ENCODE data around the gene PRKAG2. TPM values are rescaled to one million over a fixed set of nuclear protein-coding genes. Genes with fewer than 3 reads are reported as not detected.
"Not testable (repeated sequence)": the region's sequence is repeated elsewhere in the genome, so short reads cannot be mapped to it uniquely, and the experiment has no call there.

PRKAG2 gene
- polyA plus RNA-seq (ENCODE audit: insufficient read length): 14.2 TPM

DNA sequence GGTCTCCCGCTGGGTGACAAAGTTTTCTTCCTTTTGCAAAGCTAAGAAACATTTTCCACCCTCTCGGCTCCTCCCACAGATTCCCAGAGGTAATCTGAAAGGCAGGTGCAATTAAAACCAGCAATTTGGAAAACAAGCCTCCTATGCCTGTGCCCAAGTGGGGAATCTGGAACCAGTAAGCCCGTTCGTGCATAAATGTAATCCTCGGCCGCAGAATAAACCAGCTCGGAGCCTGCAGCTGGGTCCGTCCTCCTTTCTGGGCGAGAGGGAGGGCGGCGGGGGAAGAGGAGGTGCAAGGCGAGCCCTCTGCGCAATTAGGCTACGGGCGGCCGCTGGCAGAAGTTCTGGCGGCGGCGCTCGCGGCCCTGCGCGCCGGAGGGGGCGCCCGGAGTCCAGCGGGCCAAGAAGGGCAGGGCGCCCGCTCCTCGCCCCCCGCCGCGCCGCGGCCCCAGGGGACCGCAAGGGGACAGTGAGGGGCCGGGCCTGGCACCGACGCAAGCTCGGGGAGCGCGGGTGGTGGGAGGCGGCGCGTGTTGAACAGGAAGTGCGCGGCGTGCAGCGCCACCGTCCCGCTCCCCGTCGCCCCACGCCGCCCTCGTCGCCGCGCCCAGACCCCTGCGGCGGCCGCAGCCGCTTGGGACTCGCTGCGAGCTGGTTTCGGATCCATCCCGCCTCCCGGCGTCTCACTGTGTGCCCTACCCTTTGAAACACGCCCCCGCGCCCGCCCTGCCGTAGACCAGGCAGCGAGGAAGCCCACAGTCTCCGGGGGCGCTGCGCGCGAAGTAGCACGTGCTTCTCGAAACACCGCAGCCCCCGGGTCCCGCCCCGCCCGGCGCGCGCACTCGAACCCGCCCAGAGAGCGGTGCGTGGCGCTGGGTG, at the start of gene PRKAG2:
Gene PRKAG2 (minus strand): TSS at position 217 of the 879 bp plus-strand sequence. CDS start 495 bp downstream, outside the sequence.
- peak; percentile 42 for DNase-seq

DNA sequence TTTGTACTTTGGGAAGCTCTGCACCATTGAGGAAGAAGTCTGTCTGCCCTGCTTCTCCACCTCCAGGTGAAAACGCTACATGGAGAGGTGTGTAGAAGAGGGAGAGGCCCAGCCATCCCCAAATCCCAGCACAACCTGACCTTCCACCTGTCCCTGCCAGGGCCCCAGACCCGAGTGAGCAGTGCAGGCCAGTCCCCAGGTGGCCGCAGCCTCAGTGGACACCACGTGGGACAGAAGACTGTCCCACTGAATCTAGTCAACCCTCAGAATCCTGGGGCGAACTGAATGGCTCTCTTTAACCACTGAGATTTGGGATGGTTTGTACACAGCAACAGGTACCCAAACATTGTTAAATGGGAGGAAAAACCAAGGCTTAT, 49.4 kb upstream of the PRKAG2 start:
- DNase-seq: no peak

DNA sequence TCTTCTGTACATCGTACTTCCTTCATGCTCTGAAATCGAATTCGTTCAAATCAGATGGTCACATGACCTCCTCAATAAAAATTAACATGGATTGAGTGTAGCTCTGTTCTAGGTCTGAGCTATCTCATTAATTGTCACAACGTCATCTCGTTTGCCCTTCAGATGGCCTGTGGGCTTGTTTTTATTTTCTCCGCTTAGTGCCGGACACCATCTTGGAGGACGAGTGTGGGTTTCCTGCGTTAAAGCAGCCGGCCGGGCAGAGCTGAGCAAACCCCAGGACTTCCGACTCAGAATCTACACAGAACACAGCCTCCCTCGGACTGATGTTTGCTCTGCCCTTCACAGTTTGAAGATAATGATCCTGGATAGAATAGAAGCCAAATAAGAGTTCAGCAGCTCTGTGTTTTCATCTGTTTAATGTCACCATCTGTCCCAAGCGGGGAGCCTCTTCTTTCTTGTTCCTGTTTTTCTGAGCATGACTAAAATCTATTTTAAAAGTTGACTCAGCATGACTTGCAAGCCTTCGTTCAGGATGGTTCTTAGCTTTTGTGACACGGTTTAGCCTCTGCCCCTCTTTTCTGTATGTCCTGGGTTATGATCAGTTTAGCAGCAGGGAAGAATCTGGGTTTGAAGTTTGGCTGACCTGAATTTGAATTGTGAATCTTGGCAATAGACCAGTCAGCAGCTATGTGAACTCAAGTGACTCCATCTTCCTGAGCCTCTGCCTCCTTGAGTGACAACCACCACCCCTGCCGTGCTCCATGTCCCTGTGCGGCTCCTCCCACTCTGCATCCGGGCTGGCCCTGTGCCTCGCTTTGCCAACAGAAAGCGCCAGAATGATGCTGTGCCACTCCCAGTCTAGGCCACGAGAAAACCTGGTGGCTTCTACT, 48.8 kb upstream of the PRKAG2 start:
- DNase-seq: no peak

DNA sequence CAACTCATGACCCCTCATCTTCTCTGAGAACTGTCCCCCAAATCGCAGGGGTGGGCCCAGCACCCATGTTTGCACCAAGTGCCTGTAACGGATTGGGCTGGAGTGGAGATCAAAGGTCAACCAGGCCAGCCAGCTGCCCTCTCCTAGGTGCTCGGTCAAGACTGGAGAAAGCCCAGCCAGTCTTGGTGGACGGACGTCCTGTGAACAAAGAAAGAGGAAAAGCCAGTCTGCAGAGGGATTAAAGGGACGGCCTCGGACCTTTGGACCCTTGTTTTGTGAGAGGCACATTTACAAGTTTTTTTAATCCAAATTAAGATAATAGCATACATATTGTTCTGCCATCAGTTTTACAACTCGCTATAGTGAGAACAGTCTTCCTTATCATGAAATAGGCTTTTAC, 47.6 kb upstream of the PRKAG2 start:
- no peak for DNase-seq

DNA sequence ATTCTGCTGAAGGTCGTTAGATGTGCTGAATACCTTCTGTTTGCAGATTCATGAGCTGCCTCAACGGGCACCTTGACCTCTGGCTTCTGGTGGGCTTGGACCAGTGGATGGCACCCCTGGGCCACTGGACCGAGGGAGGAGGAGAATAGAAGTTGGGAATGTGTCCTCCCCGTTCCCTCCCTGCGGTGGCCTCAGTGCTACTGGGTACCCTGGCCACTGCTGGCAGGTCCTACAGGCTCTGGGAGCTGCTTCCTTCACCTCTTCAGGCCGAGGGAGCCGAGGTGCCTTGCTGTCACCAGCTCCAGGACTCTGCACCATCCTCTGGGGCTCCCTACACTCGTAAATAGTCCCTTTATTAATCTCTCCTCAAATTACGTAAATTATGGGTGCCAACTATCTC, 47.1 kb upstream of the PRKAG2 start:
- no peak for DNase-seq

DNA sequence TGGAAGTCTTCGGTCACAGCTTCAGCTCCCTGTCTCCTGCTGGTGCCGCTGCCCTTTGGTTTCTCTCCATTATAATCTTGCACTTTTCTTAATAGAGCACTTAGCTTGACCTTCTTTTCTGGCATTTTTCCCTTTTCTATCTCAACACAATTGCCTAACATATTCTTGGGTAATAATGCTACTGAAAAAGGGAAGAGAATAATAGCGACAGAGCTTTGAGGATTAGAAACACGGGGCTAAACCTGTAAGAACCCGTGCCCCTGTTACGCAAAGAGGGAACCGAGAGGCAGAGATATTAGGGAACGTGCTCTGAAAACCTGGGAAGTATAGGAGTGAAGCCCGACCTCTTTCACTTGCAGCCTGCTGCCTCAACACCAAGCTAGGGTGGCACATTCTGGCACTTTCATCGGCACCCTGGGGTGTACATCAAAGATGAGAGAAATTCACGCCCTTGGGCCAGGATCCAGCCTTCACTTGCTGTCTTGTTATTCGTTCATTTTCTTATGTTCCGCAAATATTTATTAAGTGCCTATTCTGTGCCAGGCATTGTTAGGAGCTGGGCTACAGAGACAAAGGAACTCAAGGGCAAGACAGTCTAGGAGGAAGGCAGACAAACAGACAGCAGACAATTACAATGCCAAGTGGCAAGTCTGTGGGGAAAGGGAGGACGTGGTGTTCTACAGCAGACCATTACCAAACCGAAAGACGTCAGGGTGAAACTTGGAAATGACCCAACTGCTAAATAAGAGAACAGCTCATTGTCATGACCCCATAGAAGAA, 46.4 kb upstream of the PRKAG2 start:
- DNase-seq: no peak

DNA sequence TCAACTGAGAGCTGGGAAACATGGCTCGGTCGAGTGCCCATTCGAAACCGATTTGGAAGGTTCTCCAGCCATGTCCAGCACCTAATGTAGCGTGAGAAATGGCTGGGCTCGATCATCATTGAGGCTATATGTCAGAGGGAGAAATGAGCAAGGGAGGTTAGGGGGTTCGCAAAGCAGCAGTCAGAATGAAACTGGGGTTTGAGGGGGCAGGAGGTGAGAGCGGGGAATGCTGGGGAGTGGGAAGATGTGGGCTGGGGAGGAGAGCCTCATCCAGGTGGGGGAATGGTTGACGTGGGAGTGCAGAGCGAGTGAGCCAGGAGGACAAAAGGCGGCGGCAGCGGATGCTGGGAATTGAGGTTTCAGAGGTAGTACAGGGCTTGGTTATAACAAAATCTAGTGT, 44.5 kb upstream of the PRKAG2 start:
- DNase-seq: no peak

DNA sequence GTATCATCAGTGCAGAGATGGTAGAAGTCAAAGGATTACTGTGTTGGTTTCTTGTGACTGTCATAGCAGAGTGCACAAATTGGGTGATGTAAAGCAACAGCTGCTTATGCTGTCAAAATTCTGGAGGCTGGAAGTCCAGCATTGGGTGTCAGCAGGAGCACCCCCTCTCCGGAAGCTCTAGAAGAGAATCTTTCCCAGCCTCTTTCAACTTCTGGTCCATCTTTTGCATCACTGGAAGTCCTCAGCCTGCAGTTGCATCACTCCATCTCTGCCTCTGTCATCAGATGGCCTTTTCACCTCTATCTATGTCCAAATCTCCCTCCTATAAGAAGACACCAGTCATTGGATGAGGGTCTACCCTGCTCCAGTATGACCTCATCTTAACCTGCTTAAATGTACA, 43.6 kb upstream of the PRKAG2 start:
- DNase-seq: no peak

DNA sequence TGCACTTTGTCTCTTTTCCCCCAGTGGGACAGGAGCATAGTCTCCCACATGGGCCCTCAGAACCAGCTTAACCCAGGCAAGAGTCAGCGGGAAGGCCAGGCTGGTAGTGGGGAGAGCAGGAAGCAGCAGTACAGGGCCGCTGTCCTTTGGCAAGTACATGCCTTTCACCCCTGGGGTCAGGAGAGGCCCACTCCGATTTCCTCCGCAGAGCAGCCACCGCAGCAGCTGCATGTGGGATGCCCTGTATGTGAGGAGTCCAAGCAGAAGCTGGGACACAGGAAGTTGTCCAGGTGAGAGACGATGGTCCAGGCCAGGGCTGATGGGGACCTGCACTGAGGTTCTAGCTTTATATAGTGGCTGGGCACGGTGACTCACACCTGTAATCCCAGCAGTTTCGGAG, 42.7 kb upstream of the PRKAG2 start:
- DNase-seq: no peak

DNA sequence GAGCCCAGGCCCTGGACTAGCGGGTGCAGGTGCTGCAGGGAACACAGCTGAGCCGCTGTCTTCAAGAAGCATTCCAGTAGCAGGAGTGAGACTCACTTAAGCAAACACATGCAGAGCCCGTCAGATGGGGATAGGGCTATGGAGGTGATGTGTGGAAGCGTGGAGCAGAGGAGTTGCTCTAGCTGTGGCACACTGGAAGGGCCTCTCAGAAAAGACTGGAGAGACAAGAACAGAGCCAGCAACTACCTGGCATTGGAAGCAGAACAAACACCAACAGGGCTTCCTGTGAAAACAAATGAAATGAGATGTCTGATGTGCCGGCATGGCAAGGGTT, 41.6 kb upstream of the PRKAG2 start:
- no peak for DNase-seq

DNA sequence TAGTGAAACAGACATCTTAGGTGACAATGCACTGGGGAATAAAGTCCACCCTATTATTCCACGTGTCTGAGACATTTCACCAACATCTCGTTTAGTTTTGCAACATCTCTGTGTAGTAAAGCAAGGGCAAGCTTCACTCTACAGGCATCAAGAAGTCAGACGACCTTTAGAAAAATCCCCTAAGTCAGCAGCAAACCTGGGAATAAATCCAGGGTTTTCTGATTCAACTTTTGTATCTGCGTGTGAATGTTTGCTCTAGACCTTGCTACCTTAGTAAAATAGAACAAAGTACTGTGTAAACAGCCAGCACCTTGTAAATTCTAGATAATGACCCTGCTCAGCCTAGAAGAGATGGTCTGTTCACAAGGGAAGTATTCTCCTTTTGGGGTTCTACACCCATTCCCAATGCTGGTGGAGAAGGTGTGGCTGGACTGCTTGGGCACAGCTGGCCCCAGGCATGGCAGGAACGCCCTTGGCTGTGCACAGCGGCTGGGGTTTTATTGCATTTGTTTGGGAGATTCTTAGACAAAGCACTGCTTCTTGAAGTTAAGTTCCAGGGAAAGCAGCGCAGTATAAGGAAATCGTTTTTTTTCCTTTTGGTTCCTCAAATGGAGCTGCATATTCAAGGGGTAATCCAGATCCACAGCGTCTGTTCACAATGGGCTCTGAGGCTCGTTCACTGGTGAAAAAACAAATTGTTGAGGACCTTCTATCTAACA, 41.0 kb upstream of the PRKAG2 start:
- no peak for DNase-seq

DNA sequence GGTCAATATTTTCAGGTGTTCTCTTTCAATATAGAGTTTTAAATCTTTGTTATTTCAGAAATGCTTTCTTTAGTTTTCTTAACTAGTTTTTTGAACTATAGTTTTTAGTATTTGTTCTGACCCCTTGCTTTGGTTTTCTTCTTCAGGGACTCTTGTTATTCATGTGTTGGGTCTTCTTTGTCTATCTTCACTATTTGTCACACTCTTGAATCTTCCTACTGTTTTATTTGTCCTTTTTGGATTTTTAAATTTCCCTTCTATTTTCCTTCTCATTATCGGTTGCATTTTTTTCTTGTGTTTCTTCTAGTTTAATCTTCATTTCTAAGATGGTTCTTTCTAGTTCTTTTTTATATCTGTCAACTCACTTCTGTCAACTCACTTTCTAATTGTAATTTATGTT, 37.1 kb upstream of the PRKAG2 start:
- no peak for DNase-seq

DNA sequence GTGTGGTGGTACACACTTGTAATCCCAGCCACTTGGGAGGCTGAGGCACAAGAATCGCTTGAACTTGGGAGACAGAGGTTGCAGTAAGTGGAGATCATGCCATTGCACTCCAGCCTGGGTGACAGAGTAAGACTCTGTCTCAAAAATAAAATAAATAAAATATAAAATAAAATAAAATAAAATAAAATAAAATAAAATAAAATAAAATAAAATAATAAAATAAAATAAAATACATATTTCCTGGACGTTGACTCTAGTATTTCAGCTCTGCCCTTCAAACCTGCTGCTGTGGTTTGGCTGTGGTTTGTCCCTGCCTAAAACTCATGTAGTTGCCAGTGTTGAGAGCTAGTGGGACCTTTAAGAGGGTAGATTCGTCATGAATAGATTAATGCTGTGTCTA, 33.7 kb upstream of the PRKAG2 start:
- DNase-seq: not testable (repeated sequence)

DNA sequence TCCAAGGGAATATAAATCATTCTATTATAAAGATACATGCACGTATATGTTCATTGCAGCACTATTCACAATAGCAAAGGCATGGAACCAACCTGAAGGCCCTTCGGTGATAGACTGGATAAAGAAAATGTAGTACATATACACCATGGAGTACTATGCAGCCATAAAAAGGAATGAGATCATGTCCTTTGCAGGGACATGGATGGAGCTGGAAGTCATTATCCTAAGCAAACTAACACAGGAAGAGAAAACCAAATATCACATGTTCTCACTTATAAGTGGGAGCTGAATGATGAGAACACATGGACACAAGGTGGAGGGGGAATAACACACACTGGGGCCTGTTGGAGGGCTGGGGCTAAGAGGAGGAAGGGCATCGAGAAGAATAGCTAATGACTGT, 30.2 kb upstream of the PRKAG2 start:
- not testable (repeated sequence) for DNase-seq

DNA sequence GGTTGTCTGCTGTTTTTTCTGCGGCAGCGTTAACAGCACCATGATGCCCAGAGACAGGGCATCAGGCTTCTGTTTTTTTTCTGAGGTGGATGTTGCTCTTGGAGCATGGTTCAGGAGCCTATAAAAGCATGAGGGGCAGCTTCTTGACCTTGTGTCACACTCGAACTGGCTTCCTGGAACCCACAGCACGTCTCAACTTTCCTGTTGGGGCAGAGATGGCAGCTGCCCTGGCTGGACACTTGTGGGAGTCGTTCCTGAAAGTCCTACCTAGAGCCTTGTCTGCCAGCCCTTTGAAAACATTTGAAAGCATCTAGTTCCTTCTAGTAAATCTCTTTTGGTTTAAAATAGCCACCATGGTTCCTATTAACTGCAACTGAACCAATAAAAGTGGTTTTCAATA, 28.9 kb upstream of the PRKAG2 start:
- no peak for DNase-seq

DNA sequence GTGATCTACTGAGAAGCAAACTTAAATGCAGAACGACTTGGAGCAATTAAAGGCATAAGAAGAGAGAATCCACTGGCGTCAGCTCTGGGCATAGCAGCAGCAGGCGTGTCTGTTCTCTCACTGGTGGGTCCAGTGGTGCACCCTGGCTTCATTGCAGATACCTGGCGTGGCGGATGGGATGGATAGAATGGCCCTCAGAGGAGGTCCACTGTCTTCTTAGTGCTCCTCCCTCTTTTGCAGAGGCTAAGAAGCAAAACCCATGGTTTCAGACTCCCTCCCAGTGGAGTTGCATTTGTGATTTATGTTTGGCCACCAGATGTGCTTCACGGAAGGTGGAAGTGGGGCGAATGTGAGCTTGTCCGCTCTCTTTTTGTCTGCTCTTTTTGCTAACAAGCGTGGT, 28.4 kb upstream of the PRKAG2 start:
- no peak for DNase-seq

DNA sequence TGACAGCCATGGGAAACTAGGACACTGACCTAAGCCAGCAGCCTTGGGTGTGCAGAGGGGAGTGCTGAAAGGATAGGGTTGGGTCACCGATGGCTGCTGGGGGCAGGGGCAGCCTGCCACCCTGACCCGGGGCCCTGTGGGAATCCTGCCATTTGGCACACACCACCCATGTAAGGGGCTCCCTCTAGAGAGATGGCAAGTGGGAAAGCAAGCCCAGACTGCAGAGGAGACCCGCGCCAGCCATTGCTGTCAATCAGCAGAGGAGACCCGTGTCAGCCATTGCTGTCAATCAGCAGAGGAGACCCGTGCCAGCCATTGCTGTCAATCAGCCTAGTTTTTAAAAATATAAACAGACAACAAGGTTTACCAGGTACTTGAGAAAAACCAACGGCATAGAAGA, 27.4 kb upstream of the PRKAG2 start:
- no peak for DNase-seq

DNA sequence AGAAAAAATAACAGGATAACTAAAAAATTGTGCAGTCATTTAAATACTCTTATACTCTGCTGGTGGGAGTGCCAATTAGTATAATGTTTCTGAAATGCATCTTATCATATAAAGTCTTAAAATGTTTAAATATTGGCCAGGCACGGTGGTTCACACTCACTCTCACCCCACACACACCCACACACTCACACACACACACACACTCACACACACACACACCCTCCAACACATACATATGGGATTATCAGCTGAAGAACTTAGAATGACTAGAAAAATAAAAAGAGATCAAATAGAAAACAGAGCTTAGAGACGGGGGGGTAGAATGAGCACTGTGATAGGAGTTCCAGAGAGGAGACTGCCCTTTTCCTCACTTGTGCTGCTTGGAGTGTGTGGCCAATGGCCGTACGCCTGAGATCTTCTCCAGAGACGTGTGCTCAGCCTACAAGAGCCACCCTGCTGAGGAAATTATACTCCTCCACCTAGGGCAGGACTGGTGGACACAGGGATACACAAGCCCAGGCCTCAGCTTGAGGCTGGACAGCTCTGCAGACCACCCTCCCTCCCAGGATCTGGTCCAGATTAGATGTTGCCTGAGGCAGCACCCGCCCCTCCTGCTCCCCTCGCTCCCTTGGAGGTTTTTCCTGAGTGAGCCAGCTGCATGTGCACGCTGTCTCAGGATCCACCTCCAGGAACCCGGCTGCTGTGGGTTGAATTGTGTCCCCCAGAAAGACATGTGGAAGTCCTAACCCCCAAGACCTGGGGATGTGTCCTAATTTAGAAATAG, 26.5 kb upstream of the PRKAG2 start:
- no peak for DNase-seq

DNA sequence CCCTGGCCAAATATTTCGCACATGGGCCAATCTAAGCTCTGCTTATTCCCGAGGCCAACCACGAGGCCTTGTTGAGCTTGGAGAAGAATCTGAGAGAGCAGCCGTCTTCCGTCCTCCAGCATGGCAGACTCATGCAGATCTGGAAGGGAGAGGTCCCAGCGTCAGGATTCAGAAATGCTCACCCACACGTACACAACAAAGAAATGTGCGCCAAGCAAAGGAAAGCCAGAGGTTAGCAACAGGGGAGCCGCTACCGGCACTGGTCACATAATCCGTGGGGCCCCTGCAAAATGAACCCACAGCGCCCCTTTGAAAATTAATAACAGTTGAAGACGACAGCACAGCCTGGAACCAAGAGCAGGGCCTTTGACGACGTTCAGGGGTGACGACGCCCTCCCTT, 25.4 kb upstream of the PRKAG2 start:
- no peak for DNase-seq

DNA sequence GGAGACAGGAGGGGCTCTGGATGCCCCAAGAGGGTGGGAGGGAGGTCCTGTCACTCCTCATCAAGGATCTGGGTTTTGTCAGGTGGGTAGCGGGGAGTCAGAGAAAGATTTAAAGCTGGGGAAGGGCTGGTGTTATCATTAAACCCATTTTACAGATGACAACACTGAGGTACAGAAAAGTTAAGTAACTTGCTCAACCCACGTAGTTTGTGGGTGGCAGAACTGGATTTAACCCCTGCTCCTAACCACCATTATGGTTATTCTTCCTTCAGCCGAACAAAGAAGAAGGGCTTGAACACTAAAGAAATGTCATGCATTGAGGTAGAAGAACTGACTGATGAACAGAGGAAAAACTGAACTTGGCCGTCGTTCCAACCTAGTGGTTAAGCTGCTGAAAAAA, 24.9 kb upstream of the PRKAG2 start:
- DNase-seq: no peak

DNA sequence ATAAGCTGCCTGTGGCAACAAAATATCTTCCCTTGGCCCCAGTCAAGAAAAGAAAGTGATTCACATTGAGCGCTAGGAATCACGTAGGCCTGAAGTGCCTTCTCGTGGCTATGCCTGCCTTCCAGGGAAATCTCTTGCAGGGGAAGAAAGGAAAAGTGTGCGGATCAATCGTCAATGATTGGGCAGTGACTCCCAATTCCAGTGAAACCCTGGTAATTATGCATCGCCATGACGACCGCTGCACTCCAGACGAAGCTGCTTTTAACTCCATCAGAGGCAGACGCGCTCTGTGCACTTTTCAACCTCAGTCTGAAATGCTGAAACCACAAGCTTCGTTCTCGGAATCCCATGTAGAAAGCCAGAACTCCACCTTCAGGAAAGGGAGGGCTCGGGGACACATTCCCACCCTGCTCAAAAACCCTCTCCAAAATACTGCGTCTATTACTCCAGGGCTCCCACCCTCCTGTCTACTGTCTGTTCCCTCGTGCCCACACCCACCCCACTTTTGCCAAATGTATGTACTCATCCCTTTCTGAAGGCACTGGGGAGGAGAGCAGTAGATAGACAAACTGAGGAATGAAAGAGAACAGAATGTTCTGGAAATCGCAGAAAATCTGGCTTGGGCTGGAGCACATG, 24.2 kb upstream of the PRKAG2 start:
- peak; percentile 30 for DNase-seq

Data from hindlimb muscle (tissue), 1 donor.